ENCODE results near the gene MS4A10.

GRCh38 chr11:60783911-60784310 lies 1.2 kb upstream of the MS4A10 start:
- TF ChIP-seq, protein P1, sequence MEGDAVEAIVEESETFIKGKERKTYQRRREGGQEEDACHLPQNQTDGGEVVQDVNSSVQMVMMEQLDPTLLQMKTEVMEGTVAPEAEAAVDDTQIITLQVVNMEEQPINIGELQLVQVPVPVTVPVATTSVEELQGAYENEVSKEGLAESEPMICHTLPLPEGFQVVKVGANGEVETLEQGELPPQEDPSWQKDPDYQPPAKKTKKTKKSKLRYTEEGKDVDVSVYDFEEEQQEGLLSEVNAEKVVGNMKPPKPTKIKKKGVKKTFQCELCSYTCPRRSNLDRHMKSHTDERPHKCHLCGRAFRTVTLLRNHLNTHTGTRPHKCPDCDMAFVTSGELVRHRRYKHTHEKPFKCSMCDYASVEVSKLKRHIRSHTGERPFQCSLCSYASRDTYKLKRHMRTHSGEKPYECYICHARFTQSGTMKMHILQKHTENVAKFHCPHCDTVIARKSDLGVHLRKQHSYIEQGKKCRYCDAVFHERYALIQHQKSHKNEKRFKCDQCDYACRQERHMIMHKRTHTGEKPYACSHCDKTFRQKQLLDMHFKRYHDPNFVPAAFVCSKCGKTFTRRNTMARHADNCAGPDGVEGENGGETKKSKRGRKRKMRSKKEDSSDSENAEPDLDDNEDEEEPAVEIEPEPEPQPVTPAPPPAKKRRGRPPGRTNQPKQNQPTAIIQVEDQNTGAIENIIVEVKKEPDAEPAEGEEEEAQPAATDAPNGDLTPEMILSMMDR (optimal IDR thresholded peaks at IDR 0.05 in 1 of 3, IDR thresholded peaks at IDR 0.05 in 1 of 3, conservative IDR thresholded peaks at IDR 0.05 in 1 of 3; ENCODE audit: extremely low read depth in 1 of 3, insufficient read depth in 2 of 3, low read length in 3 of 3) = no peak
- TF ChIP-seq EZH2 (IDR thresholded peaks at IDR 0.05; ENCODE audit: low read length) = no peak
